IPS DF 4.7 (cell line): ENCODE results near the gene APOM.

Source experiments
- DNase-seq: peaks from one replicate; pipeline ENCODE4 v3.0.0-alpha.2; 2013; ENCODE audit warnings: low spot score; ENCODE audit errors: extremely low read depth

The APOM gene

GRCh38 chr6:31631209-31631608, 24.5 kb upstream of the APOM start:
- DNase-seq = no peak

DNA sequence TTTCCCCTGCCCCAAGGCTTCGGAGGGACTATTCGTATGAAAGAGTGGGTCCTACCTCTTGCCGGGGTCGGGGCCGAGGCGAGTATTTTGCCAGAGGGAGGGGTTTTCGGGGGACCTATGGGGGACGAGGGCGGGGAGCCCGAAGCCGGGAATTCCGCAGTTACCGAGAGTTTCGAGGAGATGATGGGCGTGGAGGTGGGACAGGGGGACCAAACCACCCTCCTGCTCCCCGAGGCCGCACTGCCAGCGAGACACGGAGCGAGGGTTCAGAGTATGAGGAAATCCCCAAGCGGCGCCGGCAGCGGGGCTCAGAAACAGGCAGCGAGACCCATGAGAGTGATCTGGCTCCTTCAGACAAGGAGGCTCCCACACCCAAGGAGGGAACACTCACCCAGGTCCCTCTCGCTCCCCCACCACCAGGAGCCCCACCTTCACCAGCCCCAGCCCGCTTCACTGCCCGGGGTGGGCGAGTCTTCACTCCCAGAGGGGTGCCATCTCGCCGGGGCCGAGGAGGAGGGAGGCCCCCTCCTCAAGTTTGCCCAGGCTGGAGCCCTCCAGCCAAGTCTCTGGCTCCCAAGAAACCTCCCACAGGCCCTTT, 23.9 kb upstream of the APOM start:
- no peak for DNase-seq

DNA sequence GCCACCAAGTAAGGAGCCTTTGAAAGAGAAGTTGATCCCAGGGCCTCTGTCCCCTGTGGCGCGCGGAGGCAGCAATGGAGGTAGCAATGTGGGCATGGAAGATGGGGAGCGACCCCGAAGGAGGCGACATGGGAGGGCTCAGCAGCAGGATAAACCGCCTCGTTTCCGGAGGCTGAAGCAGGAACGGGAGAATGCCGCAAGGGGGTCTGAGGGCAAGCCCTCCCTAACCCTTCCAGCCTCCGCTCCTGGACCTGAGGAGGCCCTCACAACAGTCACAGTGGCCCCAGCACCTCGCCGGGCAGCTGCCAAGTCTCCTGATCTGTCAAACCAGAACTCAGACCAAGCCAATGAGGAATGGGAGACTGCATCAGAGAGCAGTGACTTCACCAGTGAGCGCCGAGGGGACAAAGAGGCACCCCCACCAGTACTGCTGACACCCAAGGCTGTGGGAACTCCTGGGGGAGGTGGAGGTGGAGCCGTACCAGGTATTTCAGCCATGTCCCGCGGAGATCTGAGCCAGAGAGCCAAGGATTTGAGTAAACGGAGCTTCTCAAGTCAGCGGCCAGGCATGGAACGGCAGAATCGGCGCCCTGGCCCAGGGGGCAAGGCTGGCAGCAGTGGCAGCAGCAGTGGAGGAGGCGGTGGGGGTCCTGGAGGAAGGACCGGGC, 23.3 kb upstream of the APOM start:
- no peak for DNase-seq

GRCh38 chr6:31633447-31633846, 22.2 kb upstream of the APOM start:
- DNase-seq = no peak

DNA sequence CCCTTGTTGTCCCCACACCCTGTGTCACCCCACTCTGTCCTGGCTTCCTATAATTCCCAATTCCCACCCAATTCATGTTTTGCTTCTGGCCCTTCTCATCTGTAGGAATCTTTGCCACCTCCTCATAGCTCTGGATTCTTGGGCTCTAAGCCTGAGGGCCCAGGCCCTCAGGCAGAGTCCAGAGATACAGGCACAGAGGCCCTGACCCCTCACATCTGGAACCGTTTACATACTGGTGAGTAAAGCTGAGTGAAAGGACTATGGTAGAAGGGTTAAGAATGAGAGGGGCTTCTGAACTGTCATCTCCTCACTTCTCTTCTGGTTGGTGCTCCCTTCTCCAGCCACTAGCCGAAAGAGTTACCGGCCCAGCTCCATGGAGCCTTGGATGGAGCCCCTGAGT, 21.6 kb upstream of the APOM start:
- no peak for DNase-seq

GRCh38 chr6:31634969-31635575, 20.6 kb upstream of the APOM start:
- no peak for DNase-seq

- DNase-seq = no peak
These were observed 18.7 kb upstream of the APOM start for GRCh38 chr6:31636698-31637596.

DNA sequence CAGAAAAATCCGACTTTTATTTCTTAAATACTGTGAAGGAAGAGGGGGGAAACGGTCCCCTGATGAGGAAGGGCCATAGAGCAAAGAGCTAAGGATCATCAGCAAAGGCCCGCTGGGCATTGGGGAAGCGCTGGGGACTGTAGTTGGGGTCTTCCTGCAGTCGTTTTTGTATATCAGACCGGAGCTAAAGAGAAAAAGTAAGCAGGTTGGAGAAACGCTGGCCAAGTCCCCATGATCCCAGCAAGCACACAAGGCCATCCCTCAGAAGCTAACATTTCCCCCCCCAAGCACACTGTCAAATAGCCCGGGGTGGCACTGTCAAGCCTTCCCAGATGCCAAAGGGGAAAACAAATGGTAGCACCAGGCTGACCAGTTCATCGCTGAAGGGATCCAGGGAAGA, 16.7 kb upstream of the APOM start:
- DNase-seq = no peak

- no peak for DNase-seq
These were observed 16.2 kb upstream of the APOM start for GRCh38 chr6:31639449-31639861.

DNA sequence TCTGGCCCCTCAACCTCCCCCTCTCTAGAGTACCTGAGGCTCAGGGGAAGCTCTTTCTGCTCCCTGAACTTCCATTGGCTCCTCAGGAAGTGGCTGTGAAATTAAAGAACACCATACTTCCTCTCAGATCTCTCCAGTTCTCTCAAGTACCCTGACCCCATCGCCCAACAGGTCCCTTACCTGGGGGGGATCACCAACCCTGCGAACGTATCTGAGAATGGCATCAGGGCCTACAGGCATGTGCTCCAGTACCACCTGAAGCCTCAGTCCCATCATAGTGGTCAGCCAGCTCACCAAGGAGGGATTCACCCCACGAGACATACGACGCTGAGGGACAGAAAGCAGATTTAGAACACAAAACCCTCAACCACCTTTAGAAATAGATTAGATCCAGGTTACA, 15.1 kb upstream of the APOM start:
- DNase-seq = no peak

DNA sequence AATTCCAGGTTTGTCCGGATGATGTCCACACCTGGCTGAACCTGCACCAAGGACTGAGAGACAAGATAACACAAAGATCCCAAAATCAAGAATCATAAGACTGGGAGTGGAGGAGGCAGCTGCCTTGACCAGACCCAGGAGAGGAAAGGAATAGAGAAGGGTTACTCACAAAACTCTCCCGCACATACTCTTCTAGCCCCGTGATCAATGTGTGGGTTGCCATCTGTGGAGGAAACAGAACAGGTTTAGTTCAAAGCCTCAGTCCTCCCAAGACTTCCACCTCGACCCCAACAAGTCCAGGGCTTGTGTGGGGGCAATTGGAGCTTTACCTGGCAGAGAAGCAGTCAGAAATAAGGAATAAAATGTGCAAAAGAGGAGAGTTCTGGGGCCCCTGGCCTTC, 14.3 kb upstream of the APOM start:
- no peak for DNase-seq

DNA sequence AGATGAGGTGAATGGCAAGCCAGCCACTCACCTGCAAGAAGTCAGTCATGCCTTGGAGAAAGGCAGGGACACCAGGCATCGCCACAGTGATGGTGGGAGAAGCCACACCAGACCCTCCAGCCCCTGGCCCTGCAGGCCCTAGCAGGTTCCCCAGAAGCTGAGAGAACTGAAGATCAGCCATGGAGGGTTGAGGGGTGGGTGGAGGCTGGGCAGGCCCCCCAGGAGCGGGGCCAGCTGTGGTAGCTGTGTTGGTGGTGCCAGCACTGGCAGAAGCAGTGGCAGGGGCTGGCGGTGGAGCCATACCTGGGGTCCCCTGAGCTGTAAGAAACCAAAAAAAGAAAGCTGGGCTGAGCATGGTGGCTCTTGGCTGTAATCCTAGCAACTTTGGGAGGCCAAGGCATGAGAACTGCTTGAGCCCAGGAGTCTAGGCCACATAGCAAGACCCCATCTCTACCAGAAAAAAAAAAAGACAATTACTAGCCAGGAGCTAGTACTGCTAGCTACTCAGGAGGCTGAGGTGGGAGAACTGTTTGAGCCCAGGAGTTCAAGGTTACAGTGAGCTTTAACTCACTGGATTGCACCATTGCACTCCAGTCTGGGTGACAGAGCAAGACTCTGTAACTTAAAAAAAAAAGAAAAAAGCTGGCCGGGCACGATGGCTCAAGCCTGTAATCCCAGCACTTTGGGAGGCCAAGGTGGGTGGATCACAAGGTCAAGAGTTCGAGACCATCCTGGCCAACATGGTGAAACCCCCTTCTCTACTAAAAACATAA, 12.7 kb upstream of the APOM start:
- no peak for DNase-seq

DNA sequence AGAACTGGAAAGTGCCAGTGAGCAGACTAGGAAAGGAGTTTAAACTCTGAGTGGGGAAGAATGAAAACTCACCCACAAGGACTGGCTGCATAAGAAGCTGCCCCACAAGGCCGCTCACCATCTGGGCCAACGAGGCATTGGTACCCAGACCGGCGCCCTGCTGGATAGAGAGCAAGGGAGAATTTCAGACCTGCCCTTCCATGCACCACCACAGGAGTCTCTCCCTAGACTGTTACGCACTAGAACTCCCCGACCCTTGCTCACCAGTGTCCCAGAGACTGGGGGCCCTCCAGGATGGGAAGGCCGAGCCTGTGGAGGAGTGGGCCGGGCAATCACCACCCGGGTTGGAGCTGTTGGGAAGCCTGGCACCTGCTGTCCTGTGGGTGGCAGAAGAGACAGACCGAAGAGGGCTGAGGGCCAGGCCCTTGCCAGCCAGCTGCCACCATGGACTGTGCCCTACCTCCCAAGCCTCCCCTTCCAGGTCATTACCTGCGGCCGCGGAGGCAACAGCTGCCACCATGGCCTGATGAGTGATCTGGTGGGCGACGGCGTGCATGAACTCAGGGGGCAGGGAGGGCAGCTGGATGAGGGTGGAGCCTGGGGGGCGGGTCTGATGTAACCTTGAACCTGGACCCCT, 11.8 kb upstream of the APOM start:
- no peak for DNase-seq

DNA sequence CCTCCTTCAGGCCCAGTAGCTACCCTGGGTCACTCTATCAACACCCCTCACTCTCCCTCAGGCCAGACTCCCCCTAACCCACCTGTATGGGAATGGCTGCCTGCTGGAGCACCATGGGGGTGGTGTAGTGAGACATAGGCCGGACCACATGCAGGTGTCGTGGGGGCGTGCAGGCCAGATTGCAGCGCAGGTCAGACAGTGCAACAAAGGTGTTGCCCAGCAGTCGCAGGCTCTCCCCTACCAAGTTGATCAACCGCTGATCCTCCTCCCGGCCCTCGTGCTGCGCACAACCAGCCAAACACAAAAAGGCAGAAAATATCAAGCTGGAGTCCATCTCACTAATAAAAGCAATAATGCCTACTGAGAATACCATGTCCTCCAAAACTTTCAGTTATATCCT, 10.4 kb upstream of the APOM start:
- DNase-seq = no peak

GRCh38 chr6:31651602-31652191, 4.0 kb upstream of the APOM start:
- DNase-seq = no peak

DNA sequence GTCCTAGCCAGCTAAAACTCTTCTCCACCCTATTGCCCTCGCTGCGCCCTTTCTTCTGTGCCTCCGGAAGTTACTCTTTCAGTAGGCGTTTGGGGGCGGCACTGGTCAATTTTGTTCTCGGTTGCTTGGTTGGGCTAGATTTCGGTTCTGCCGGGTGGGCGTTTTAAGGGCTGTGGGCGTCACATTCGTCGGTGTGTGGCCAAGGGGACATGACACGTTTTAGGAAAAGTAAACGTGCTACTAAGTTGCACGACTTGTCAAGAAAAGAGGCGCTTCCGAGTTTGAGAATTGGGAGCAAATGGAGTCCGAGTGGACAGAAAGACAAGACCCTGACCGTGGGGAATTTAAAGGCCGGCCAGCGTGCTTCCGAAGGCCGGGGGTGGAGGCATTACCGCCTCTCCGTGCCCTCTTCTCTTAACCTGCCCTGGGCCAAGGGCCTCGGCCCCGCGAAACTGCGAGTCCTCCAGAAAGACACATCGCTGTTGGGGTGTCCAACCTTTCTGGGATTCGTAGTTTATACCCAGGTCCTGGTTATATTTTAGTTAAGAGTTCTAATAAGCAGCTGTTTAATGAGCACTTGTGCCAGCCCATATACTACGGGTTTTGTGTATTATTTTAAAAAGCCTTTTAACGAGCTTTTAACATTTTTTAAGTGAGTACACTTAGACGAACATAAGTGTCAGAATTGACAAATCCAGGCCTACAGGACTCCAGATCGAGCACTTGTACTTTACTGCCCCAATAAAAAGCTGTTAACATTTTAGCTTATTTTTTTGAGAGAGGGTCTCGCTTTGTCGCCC, 2.6 kb upstream of the APOM start:
- peak; percentile 90 for DNase-seq

GRCh38 chr6:31654574-31655348, 933 bp upstream of the APOM start:
- DNase-seq = no peak

GRCh38 chr6:31657406-31658157, 1.9 kb downstream of the APOM start:
- no peak for DNase-seq
